Uterus (tissue), 4 donors: ENCODE data around the gene EID2B. TPM values are rescaled to one million over a fixed set of nuclear protein-coding genes. Genes with fewer than 3 reads are reported as not detected.

Experiments used
- DNase-seq, 2 donors: peaks; one replicate each; pipeline ENCODE4 v3.0.0-alpha.2; 2019 to 2020
- H3K27ac ChIP-seq, 2 donors: fragments of 200-600 bp; sonication (generic); 1 replicate in 1 of 2; 2 replicates in 1 of 2; pipeline ENCODE4 v1.5.1; 2016 to 2018
- H3K27me3 ChIP-seq, 2 donors: fragments of 200-600 bp; sonication (generic); one replicate each; pipeline ENCODE4 v1.5.1; 2018 to 2019; ENCODE audit warnings: control low read depth in 1 of 2
- H3K36me3 ChIP-seq, 2 donors: fragments of 200-600 bp; sonication (generic); one replicate each; pipeline ENCODE4 v1.5.1; 2019; ENCODE audit warnings: control low read depth in 1 of 2
- H3K4me1 ChIP-seq, 2 donors: fragments of 200-600 bp; sonication (generic); one replicate each; pipeline ENCODE4 v1.5.1; 2018 to 2019; ENCODE audit warnings: control low read depth in 1 of 2
- H3K4me3 ChIP-seq, 2 donors: fragments of 200-600 bp; sonication (generic); 1 replicate in 1 of 2; 2 replicates in 1 of 2; pipeline ENCODE4 v1.5.1; 2018 to 2019; ENCODE audit warnings: mild to moderate bottlenecking in 1 of 2
- H3K9me3 ChIP-seq, 2 donors: fragments of 200-600 bp; sonication (generic); one replicate each; pipeline ENCODE4 v1.5.1; 2019; ENCODE audit warnings: control low read depth in 1 of 2
- CTCF ChIP-seq, 4 experiments: fragments of 200-600 bp in 2 of 4; fragments of 450-650 bp in 2 of 4; sonication (generic) in 2 of 4; IDR thresholded peaks; one replicate each; pipeline ENCODE4 v1.5.1; 2016 to 2019; ENCODE audit warnings: antibody characterized with exemption in 4 of 4, mild to moderate bottlenecking in 2 of 4, moderate library complexity in 1 of 4
- POLR2A ChIP-seq, 2 donors: fragments of 450-650 bp; IDR thresholded peaks; one replicate each; pipeline ENCODE4 v1.6.1; 2016; ENCODE audit warnings: antibody characterized with exemption in 2 of 2, mild to moderate bottlenecking in 1 of 2, moderate library complexity in 1 of 2
- intact Hi-C: fragments of 100-400 bp; cut with DNase I; formaldehyde crosslinking; loops from one replicate; pipeline ENCODE4 v1.15.1; 2023; ENCODE audit warnings: low total_unique reads
- total RNA-seq, 4 donors: library from RNA; depleted of rRNA in 3 of 4; stranded (reverse); fragments of >200 nt in 3 of 4; gene quantifications; one replicate each; pipeline versions ENCODE4 v1.1.0 to v1.2.4, GENCODE V29; 2014 to 2023
- donor health status: DM: yes; HTN: yes; CAD: no.

The EID2B gene
- total RNA-seq, 4 donors from 2014 or later: 0.29 to 6.6 (median 5.1) TPM

GRCh38 chr19:39494661-39495060 is 38.0 kb downstream of the EID2B start:
- no peak overlapping the region for H3K27ac ChIP-seq
- no peak for DNase-seq
- no peak overlapping the region for H3K4me3 ChIP-seq
- H3K9me3 ChIP-seq: no peaks in the 10 kb centered on the region
- H3K36me3 ChIP-seq: no peaks in the 10 kb centered on the region
- peaks cover 0 to 15% of the 10 kb centered on the region in 2 donors for H3K4me1 ChIP-seq
- TF ChIP-seq CTCF (IDR thresholded peaks at IDR 0.05) (no peak), POLR2A (IDR thresholded peaks at IDR 0.05) (no peak)
- intact Hi-C loops: no loop called here
- peaks cover 16 to 21% of the 10 kb centered on the region in 2 donors for H3K27me3 ChIP-seq

GRCh38 chr19:39492788-39493187 is 39.9 kb downstream of the EID2B start:
- intact Hi-C loops: no loop called here
- Histone ChIP-seq H3K27ac (no peak overlapping the region), H3K9me3 (no peaks in the 10 kb centered on the region), H3K4me1 (peaks cover 0 to 2% of the 10 kb centered on the region in 2 donors), H3K4me3 (no peak overlapping the region), H3K36me3 (no peaks in the 10 kb centered on the region), H3K27me3 (peaks cover 6 to 11% of the 10 kb centered on the region in 2 donors)
- TF ChIP-seq CTCF (IDR thresholded peaks at IDR 0.05) (no peak), POLR2A (IDR thresholded peaks at IDR 0.05) (no peak)
- no peak for DNase-seq

GRCh38 chr19:39492225-39492624 is 40.4 kb downstream of the EID2B start:
- Histone ChIP-seq H3K36me3 (no peaks in the 10 kb centered on the region), H3K9me3 (no peaks in the 10 kb centered on the region), H3K4me1 (no peaks in the 10 kb centered on the region), H3K27ac (no peak overlapping the region), H3K27me3 (peaks cover under 1 to 7% of the 10 kb centered on the region in 2 donors), H3K4me3 (no peak overlapping the region)
- intact Hi-C loops: no loop called here
- no peak for DNase-seq
- no peak for TF ChIP-seq POLR2A (IDR thresholded peaks at IDR 0.05)
- TF ChIP-seq CTCF (IDR thresholded peaks at IDR 0.05): no peak

GRCh38 chr19:39489756-39490155 is 42.9 kb downstream of the EID2B start:
- intact Hi-C loops: no loop called here
- no peak for TF ChIP-seq POLR2A (IDR thresholded peaks at IDR 0.05)
- TF ChIP-seq CTCF (IDR thresholded peaks at IDR 0.05): no peak

GRCh38 chr19:39483141-39483540 is 49.5 kb downstream of the EID2B start:
- intact Hi-C loops: no loop called here
- peaks cover 0 to 7% of the 10 kb centered on the region in 2 donors for H3K4me1 ChIP-seq

More at GRCh38 chr19:39489756-39490155, 42.9 kb downstream of the EID2B start:
- no peaks in the 10 kb centered on the region for H3K9me3 ChIP-seq
- H3K36me3 ChIP-seq: no peaks in the 10 kb centered on the region
- no peak overlapping the region for H3K4me3 ChIP-seq
- no peak for DNase-seq
- no peaks in the 10 kb centered on the region for H3K4me1 ChIP-seq
- no peak overlapping the region for H3K27ac ChIP-seq
- no peaks in the 10 kb centered on the region for H3K27me3 ChIP-seq

More at GRCh38 chr19:39483141-39483540, 49.5 kb downstream of the EID2B start:
- TF ChIP-seq POLR2A (IDR thresholded peaks at IDR 0.05) (no peak), CTCF (IDR thresholded peaks at IDR 0.05) (no peak)
- Histone ChIP-seq H3K27me3 (no peaks in the 10 kb centered on the region), H3K4me3 (no peak overlapping the region), H3K27ac (no peak overlapping the region), H3K36me3 (no peaks in the 10 kb centered on the region), H3K9me3 (no peaks in the 10 kb centered on the region)
- DNase-seq: no peak
